ENCODE data around the gene HS1BP3.

The HS1BP3 gene

GRCh38 chr2:20623241-20623640 is 27.7 kb downstream of the HS1BP3 start:
- Histone ChIP-seq H3K9ac (ENCODE audit: low read depth, low read length) (no peak overlapping the region), H3K36me3 (ENCODE audit: insufficient read depth, low read length) (peaks cover 21% of the 10 kb centered on the region), H3K79me2 (ENCODE audit: insufficient read depth, low read length) (no peaks in the 10 kb centered on the region), H4K20me1 (ENCODE audit: insufficient read depth, low read length) (peaks cover 2% of the 10 kb centered on the region; the same call in 1 of the 2 replicates), H3K27ac (ENCODE audit: low read length) (no peak overlapping the region), H3K4me2 (ENCODE audit: insufficient read depth, low read length) (no peak overlapping the region), H3K4me3 (ENCODE audit: low read depth in 1 of 2, low read length in 2 of 2) (no peak overlapping the region), H3K9me3 (ENCODE audit: insufficient read depth, low read length, severe bottlenecking) (no peaks in the 10 kb centered on the region), H3K27me3 (ENCODE audit: insufficient read depth, low read length, poor library complexity) (no peaks in the 10 kb centered on the region), H2AFZ (ENCODE audit: low read depth, low read length) (no peak overlapping the region), H3K4me1 (ENCODE audit: insufficient read depth, low read length) (no peaks in the 10 kb centered on the region)
- no peak for TF ChIP-seq EZH2 (IDR thresholded peaks at IDR 0.05; ENCODE audit: borderline replicate concordance, low read depth, low read length, severe bottlenecking)
- no peak for TF ChIP-seq CTCF (IDR thresholded peaks at IDR 0.05; ENCODE audit: borderline replicate concordance, extremely low read depth, low read length, poor library complexity, severe bottlenecking)
- ATAC-seq (ENCODE audit: insufficient read depth, low read depth) (no peak), DNase-seq (no peak)

GRCh38 chr2:20622731-20623130 is 28.2 kb downstream of the HS1BP3 start:
- DNase-seq = no peak
- ATAC-seq (ENCODE audit: insufficient read depth, low read depth) = no peak
- Histone ChIP-seq H3K36me3 (ENCODE audit: insufficient read depth, low read length) (peaks cover 21% of the 10 kb centered on the region), H3K27me3 (ENCODE audit: insufficient read depth, low read length, poor library complexity) (no peaks in the 10 kb centered on the region), H3K4me1 (ENCODE audit: insufficient read depth, low read length) (no peaks in the 10 kb centered on the region), H3K27ac (ENCODE audit: low read length) (no peak overlapping the region), H3K9ac (ENCODE audit: low read depth, low read length) (no peak overlapping the region), H3K79me2 (ENCODE audit: insufficient read depth, low read length) (no peaks in the 10 kb centered on the region), H3K4me3 (ENCODE audit: low read depth in 1 of 2, low read length in 2 of 2) (no peak overlapping the region), H3K4me2 (ENCODE audit: insufficient read depth, low read length) (no peak overlapping the region), H2AFZ (ENCODE audit: low read depth, low read length) (no peak overlapping the region), H3K9me3 (ENCODE audit: insufficient read depth, low read length, severe bottlenecking) (no peaks in the 10 kb centered on the region), H4K20me1 (ENCODE audit: insufficient read depth, low read length) (no peaks in the 10 kb centered on the region; the same call in 1 of the 2 replicates)
- TF ChIP-seq CTCF (IDR thresholded peaks at IDR 0.05; ENCODE audit: borderline replicate concordance, extremely low read depth, low read length, poor library complexity, severe bottlenecking) = no peak
- TF ChIP-seq EZH2 (IDR thresholded peaks at IDR 0.05; ENCODE audit: borderline replicate concordance, low read depth, low read length, severe bottlenecking) = no peak

GRCh38 chr2:20622296-20622686 is 28.6 kb downstream of the HS1BP3 start:
- H3K27ac ChIP-seq (ENCODE audit: low read length) = no peak overlapping the region
- no peak for TF ChIP-seq EZH2 (IDR thresholded peaks at IDR 0.05; ENCODE audit: borderline replicate concordance, low read depth, low read length, severe bottlenecking)
- no peak for TF ChIP-seq CTCF (IDR thresholded peaks at IDR 0.05; ENCODE audit: borderline replicate concordance, extremely low read depth, low read length, poor library complexity, severe bottlenecking)
- H3K27me3 ChIP-seq (ENCODE audit: insufficient read depth, low read length, poor library complexity) = no peaks in the 10 kb centered on the region
- no peak overlapping the region for H3K9ac ChIP-seq (ENCODE audit: low read depth, low read length)
- no peak overlapping the region for H3K4me2 ChIP-seq (ENCODE audit: insufficient read depth, low read length)
- no peaks in the 10 kb centered on the region for H3K9me3 ChIP-seq (ENCODE audit: insufficient read depth, low read length, severe bottlenecking)
- no peaks in the 10 kb centered on the region; the same call in 1 of the 2 replicates for H4K20me1 ChIP-seq (ENCODE audit: insufficient read depth, low read length)
- H3K4me1 ChIP-seq (ENCODE audit: insufficient read depth, low read length) = no peaks in the 10 kb centered on the region
- no peak overlapping the region for H2AFZ ChIP-seq (ENCODE audit: low read depth, low read length)
- ATAC-seq (ENCODE audit: insufficient read depth, low read depth) (no peak), DNase-seq (no peak)
- no peaks in the 10 kb centered on the region for H3K79me2 ChIP-seq (ENCODE audit: insufficient read depth, low read length)
- H3K36me3 ChIP-seq (ENCODE audit: insufficient read depth, low read length) = peaks cover 21% of the 10 kb centered on the region
- H3K4me3 ChIP-seq (ENCODE audit: low read depth in 1 of 2, low read length in 2 of 2) = no peak overlapping the region

Data from DND-41 (cell line).